GM19455 (cell line): Measurements from ENCODE around the gene PLEKHG3.

Source experiments
- ATAC-seq: cut with Tn5 transposase; IDR thresholded peaks from one replicate; pipeline ENCODE4 v1.9.1; 2021; ENCODE audit not compliant: unreplicated experiment

Gene PLEKHG3

DNA sequence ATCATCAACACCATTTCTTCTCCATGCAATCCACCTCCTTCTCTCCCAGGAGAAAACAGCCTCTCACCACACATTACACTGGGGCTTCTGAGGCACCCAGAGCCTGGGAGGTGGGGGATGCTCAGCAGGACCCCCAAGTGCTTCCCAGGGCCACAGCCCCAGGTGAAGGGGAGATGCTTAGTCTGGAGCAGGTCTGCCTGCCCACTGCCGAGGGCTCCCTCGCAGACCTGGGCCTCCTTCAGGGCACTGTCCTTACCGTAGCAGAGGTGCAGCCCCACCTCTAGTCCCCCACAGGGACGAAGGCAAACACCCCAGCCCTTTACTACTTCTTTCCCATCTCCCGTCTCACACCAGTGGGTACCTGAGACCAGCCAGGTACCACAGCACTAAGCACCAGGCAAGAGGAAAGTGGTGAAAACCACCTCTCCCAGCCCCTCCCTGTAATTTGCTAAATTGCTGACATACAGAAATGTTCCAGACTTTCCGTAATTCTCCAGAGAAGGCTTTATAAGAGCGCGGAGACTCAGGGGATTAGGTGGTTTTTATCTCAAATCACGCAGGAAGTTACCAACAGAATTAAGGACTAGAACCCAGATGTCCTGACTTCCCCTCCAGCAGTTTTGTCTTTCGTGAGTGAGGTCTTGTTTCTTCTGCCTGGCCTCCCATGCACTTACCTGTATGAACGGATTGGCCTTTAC, 59.0 kb downstream of the PLEKHG3 start:
- ATAC-seq: no peak

DNA sequence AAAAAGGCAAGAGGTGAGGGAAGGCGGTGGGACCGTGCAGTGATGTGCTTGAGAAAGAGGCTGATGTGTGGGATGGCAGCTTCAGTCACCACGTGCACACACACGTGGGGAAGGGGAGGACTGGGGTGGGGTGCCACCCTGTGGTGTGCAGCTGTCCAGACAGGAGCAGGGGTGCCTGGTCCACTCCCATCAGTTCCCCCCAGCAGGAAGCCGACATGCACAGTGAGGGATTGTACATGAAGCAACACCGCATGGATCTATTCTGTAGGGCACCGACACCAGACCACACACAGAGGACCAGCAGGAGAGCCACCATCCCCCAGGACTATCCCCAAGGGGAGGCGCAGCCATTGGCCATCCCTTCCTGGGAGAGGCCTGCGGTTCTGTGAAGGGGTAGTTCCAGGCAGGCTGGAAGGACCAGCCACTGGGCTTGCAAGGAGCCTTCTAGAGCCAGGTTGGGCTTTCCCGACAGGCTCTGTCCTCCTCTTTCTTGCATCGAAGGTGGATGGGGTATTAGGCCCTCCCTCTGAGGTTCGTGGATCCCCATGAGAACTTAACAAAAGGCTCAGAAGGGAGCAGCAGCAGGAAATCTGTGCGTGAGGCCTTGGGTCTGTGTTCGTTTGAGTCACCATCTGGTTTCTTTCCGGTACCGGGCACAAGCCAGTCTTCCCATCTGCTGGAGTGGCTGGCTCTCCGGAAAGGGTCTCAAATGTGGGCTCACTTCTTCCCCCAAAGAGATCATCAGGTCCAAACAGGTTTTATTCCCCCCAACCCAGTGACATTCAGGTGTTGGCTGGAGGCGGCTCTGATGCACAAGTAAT, 59.8 kb downstream of the PLEKHG3 start:
- ATAC-seq: no peak

DNA sequence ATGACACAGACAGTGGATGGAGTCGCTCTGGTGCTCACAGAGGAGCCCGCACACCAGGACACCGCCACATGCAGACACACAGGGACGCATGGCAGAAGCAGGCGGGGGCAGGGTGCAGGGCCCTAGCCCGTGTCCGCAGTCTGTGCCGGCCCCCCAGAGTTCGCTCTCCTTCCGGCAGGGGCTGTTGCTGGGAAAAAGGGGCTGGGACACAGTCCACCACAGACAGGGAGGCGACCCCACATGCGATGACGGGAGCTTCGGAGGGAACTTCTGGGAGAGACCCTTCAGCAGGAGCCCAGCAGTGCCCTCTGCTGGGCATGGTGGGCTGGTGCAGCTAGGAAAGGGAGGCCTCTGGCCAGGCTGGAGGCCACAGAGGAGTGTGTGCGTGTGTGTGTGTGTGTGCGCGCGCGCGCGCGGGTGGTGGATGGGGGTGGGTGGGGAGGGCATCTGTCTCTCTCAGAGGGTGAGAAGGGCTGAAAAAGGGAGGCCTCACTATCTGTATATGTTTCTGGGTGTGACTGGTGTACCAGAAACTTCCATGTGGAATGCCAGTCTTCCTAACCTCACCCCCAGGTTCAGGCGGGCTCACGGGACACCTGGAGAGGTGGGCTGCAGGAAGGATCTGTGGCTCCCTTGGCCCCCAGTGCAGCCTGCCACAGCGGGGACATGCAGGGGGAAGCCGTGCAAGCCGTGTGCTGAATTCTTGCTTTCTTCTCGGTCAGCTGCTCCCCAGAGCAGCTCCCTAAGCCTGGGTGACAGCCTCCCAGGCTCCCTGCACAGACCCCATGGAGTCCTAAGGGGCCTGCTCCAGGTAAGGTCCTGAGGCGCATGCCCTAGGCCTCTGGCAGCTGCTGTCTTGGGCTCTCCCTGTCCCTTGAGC, 60.7 kb downstream of the PLEKHG3 start:
- ATAC-seq: no peak

DNA sequence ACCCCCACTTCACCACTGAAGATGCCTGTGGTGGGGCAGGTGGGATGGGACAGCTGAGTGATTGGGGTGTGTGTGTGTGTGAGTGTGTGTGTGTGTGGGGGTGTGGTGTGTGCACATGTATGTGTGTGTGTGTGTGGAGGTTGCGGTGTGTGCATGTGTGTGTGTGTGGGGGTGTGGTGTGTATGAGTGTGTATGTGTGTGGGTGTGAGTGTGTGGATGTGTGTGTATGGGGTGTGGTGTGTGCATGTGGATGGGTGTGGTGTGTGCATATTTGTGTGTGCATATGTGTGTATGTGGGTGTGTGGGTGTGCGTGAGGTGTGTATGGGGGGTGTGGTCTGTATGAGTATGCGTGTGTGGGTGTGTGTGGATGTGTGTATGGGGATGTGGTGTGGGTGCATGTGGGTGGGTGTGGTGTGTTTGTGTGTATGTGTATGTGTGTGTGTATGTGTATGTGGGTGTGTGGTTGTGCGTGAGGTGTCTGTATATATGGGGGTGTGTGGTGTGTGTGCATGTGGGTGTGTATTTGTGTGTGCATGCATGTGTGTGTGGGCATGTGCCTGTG, 61.6 kb downstream of the PLEKHG3 start:
- ATAC-seq: no peak

DNA sequence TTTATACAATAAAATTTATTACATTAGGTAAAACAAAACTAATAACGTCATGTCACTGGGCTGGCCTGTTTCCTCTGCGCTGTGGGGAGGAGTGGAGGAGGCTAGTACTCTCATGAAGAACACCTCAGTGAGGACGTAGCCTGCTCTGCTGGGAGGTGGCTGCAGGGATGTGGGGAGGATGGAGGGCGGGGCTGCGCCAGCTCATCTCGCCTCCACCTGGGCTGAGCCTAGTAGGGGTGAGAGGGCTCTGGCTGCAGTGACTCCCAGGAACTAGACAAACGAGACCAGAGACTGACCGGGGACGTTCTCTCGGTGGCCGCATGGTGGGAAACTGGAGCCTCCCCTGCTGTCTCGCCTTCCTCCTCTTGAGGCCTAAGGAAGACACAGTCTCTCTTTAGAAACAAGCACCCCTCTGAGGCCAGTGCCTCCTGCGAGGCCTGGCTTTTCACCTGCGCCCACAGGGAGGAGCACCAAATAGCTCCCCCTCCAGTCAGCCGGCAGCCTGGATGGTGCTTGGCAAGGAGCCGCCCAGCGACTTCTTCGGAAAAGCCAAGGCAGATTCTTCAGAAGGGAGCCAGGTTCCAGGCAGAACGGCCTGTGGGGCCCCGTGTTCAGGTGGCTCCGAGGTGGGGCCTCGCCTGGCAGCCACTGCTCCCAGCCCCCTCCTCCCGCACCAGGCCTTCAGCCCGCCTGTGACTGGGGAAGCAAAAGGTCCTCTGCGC, 62.4 kb downstream of the PLEKHG3 start:
- ATAC-seq: no peak

DNA sequence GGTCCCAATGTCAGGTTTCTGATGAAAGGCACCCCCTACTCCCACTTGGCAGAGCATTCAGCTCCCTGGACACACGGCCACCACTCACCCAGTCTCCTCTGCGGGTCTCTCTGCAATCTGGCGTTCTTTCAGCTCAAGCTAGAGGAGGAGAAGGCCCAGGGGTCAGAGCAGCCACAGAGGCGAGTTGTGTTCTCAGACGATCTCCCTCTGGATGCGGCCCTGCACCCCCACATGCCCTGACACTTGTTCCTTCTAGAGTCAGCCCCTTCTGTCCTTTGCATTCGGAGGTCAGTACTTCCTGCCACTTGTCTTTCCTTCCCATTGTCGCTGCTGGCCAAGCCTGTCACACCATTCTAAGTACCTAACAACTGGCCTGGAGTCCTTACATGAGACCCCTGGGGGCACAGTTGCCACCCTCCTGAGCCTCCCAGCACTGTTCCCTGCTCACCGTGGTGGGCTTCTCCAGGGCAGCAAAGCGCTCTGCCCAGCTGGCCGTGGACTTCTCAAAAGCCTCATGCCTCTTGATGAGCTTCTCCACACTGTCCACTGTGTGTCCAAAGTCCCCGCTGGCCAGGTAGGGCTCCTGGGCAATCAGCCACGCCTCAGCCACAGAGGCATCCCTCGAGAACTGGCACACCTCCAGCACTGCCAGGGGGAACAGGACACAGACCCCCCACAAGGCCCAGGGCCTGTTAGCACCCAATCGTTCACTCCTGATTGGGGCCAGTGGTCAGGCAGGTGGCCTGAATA, 63.2 kb downstream of the PLEKHG3 start:
- no peak for ATAC-seq

DNA sequence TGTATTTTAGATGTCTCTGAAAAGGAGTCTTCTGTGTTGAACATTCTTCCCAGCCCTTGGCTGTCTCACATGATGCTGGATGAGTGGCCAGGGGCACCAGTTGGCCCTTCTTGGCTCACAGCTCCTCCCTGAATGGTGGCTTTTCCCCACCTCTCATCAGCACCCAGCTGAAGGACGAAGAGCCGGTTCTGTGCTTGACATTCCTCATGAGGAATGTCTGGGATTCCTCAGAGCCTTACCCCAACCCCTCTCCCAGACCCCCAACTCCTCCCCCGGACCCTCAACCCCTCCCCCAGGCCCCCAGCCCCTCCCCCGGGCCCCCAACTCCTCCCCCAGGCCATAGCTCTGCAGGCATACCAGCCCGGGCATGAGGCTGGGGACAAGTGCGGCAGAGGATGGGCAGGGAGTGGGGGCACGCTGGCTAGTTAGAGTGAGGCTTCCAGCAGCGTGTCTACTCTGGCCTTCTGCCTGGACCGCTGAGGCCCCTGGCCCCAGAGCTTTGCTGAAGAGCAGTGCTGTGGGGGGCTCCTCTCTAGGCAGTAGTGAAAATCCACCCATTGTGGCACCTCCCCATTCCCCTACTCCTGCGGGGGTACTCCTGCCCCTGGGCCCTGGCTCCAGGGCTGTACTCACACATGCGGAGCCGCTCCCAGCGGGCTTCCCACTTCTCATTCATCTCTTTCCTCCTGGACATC, 64.3 kb downstream of the PLEKHG3 start:
- ATAC-seq: no peak

DNA sequence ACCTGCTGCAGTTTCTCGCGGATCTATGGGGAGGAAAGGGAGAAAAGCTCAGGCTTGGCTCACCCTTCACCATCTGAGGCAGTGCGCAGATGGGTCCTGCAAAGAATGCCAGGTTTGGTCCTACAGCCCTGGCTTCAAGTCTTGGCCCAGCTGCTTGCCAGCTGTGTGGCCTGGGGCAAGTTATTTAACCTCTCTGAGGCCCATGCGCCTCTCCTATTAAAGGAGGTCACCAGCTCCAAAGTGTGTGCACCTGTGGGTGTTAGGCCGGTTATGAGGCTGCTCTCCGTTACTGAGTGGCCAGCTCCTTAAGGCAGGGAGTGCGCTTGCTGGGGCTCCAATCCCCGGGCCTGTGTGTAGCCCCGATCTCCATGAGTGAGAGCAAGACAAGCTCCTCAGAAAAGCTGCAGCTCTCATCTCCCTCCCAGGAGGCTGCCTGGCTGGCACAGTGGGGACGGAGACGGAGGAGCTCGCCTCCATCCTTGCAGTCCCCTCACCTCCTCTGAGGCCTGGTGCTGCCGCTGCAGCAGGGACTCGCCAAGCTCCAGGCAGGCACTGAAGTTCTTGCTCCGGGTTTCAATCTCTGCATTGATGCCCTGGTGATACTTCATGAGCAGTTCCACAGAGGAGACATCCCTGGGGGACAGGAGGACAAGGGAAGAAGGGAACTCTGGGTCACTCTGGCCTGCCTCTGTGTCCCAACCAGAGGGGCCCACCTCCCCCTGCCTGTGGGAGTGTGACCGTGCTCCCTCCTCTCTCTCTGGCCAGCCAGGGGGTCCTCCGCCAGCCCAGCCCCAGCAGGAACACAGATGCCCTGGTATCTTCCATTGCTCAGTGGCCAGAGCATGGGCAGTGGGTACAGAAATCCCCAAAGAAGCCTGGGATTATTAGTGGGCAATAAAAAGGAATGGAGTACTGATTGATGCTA, 65.1 kb downstream of the PLEKHG3 start:
- no peak for ATAC-seq

DNA sequence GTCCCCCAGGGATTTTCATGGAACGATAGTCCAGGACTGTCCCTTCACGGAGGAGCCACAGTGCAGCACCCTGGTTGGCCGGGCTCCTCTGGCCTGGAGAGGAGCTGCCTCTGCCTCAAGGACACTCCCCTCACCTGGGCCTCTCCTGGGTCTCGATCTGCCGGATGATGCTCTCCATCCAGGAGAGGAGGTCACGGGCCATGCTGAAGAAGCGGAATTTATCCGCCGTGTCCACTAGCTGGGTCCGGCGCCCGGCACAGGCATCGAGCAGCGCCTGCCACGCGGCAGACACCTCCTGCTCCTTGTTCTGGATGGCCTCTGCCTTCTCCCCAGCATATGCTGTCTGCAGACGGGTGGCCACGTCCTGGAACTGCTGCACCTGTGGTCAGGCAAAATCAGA, 66.5 kb downstream of the PLEKHG3 start:
- ATAC-seq: no peak

DNA sequence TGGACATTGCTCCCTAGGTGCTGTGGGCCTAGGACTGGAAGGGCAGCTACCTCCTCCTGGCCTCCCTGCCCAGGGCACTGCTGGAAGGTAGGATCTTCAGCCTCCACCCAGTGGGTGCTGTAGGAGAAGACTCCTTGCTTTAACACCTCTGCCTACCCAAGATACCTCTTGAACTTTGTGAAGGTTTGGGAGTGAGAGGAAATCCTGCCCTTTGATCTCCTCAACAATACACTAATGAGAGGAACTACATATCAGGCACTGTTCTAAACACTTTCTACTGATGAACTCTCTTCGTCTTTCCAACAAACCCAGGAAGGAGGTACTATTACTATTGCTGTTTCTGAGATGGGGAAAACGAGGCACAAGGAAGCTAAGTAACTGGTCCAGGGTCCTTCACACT, 66.9 kb downstream of the PLEKHG3 start:
- no peak for ATAC-seq

DNA sequence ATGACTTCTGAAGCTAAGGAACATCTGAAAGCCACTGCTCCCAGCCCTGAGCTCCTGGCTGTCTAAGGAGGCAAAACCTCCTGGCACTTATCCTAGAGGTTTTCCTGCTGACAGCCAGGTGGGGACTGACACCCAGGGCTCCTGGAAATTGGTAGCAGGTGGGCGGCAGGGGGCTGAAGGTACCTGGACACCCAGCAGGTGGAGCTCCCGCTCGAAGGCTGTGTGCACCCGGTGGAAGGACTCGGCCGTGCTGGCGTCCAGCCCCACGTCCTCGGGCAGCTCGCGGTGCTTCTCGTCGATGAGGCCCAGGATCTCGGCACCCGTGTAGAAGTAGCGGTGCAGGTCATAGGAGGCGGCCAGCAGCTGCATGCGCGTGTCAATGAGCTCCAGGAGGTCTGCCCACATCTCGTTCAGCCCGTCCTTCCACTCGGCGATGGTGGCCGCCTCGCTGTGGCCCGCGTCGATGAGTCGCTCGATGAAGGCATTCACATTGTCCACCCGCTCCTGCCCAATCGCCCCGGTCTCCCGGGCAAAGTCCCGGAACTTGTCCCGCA, 68.2 kb downstream of the PLEKHG3 start:
- no peak for ATAC-seq

DNA sequence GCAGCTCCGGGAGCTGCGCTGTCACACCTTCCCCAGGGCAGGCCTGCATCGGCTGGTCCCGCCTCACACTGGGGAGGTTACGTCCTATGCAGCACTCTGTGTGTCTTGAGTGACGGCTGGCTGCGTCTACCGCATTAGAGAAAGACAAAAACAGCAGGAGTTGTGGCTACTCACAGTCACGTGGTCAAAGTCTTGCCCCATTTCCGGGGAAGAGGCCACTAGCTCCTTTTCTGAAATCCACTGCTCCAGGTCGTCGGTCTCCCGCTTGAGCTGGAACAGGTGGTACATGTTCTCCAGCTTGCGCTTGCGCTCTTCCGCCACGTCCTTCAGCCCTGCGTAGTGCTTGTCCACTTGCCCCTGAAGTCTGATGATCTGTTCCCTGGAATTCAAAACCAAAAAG, 68.8 kb downstream of the PLEKHG3 start:
- no peak for ATAC-seq

DNA sequence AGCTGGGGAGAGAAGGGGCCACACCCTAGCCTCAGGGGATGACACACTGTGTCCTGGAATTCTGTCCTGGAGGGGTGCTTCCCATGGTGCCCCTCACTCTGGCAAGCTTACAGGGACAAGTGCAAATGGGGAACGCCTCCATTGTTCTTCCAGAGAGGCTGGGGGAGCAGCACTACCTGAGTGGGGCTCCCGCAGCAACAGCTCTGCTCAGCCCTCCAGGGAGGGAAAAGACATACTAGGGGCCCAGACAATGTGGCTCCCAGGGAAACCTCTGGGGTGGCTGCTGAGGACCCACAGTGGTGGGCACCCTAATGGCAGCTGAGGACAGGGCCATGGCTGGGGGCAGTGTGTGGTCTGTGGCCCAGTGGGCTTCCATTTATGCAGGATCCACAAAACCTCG, 69.4 kb downstream of the PLEKHG3 start:
- no peak for ATAC-seq

DNA sequence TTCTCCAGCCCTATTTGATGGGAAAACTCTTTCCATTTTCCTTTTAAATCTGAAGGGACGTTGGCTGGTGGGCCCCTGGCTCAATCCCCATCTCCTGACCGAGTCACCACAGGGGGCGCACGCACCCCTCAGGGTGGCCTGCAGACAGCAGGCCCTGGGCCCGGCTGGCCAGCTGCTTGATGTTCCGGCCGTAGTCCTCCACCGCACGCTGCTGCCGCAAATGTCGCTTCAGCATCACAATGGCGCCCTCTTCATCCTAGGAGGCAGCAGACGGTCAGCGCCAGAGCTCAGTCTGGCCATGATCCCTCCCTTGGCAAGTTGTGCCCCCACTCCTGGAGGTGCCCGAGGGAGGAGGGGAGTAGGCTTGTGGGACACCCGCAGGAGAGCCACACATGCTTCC, 70.0 kb downstream of the PLEKHG3 start:
- ATAC-seq: no peak

DNA sequence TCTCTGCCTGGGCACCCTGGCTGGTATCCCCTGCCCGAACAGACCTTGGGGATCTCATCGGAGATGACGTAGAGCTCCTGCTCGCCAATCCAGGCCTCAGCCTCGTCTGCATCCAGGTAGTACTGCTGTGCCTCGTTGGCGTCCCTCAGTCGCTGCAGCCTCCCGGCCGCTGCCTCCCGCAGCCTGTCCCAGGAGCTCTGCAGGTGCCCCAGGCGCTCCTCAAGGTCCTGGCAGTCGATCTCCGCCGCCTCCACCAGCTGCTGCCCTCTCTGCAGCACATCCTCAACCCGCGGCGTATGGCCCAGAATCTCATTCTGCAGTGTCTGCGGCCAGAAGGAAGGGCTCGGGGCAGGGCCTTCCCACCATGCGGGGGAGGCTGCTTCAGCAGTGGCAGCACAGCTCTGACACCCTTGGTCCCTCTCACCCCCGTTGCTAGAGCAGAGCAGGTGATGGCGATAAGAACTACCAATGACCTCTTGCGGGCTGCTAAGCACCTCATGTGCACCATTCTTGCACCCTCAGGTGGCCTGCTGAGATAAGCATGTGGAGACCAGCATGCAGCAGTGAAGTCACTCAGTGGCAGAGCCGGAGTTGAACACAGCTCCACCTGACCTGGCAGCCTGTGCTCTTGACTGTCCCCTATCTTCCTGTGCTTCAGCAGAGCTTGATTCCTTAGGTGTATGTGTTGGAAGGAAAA, 71.0 kb downstream of the PLEKHG3 start:
- ATAC-seq: no peak

DNA sequence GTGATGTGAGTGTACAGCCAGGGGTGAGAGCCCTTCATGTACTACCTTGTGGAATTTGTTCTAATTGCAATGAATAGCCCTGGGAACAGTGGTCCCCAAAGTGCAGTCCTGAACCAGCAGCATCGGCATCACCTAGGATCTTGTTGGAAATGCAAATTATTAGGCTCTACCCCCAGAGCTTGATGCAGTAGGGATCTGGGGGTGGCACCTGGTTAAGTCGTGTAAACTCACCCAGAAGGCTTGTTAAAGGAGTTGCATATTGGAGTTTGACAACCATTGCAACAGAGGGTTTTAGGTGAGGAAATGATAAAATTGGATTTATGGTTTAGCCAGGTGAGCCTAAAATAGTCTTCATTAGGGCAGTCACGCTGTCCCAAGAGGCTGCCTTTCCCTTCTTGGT, 73.2 kb downstream of the PLEKHG3 start:
- ATAC-seq: no peak

DNA sequence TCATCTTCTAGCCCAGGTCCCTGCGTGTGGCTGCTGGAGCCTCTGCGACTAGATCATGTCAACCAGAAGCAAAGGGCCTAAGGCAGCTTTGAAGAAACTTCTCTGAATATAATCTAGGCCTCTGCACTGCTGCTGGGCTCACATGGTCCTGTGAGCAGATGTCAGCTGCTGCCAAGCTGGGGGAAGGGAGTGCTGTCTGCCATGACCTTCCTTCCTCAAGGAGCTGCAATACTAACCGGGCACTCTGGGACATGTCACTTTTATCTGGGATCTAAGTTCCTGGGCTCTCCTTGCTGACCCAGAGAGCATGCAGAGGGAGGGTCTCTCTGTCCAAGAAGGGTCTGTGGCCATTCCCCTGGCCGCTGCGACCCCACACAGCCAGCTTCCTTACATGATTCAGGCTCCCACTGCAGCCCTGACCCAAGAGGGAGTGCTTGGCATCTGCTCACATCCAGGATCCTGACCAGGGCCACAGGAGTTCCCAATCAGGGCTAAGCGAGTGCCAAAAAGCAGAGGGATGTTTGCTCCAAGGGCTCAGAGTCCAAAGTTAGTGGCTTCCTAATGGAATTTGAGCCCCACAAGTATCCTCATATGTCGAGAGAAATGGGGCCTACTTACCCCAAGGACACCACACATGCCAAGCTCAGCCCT, 74.0 kb downstream of the PLEKHG3 start:
- no peak for ATAC-seq
